Activated T-helper 2 cell treated with anti-CD3 and anti-CD28 coated beads, Interferon-gamma antibody, Interleukin-2, Interleukin-4, amounts not matched to agents 10 μg/mL and 5 μg/mL and 100 μg/mL, durations not matched to agents 14 hours and 24 hours and 36 hours (primary cell): ENCODE data around the gene SSUH2. TPM values are rescaled to one million over a fixed set of nuclear protein-coding genes. Genes with fewer than 3 reads are reported as not detected.
"Not testable (repeated sequence)": the region's sequence is repeated elsewhere in the genome, so short reads cannot be mapped to it uniquely, and the experiment has no call there.

ENCODE experiments used
- DNase-seq: peaks from one replicate; pipeline ENCODE4 v3.0.0; 2021; ENCODE audit warnings: low spot score
- H3K27ac Mint-ChIP-seq: one replicate; pipeline ENCODE4 v1.8.0; 2021; ENCODE audit warnings: mixed read lengths
- H3K27me3 Mint-ChIP-seq: one replicate; pipeline ENCODE4 v1.8.0; 2021; ENCODE audit warnings: low read depth, mixed read lengths
- H3K36me3 Mint-ChIP-seq: one replicate; pipeline ENCODE4 v1.8.0; 2021; ENCODE audit warnings: low read depth, mixed read lengths
- H3K4me1 Mint-ChIP-seq: one replicate; pipeline ENCODE4 v1.8.0; 2021; ENCODE audit warnings: low read depth, mixed read lengths
- H3K4me3 Mint-ChIP-seq: one replicate; pipeline ENCODE4 v1.8.0; 2021; ENCODE audit warnings: low read depth, mild to moderate bottlenecking, moderate library complexity, mixed read lengths
- H3K9me3 Mint-ChIP-seq: one replicate; pipeline ENCODE4 v1.8.0; 2021; ENCODE audit warnings: mixed read lengths
- intact Hi-C: fragments of 100-400 bp; cut with micrococcal nuclease; formaldehyde crosslinking; loops from one replicate; pipeline ENCODE4 v1.15.1; 2023
- total RNA-seq: library from RNA; stranded (reverse); gene quantifications from 2 replicates; pipeline ENCODE4 v1.2.3, GENCODE V29; 2022

Gene SSUH2
- total RNA-seq, 1 donor from 2014 or later, result 0.18 TPM

GRCh38 chr3:8654572-8655329 is 10.2 kb upstream of the SSUH2 start:
- H3K4me3 Mint-ChIP-seq, H3K4me1 Mint-ChIP-seq, H3K27ac Mint-ChIP-seq, H3K36me3 Mint-ChIP-seq, DNase-seq, intact Hi-C loops, H3K9me3 Mint-ChIP-seq: not testable (repeated sequence)
- H3K27me3 Mint-ChIP-seq, result peaks cover 14% of the 10 kb centered on the region

- H3K36me3 Mint-ChIP-seq, result no peaks in the 10 kb centered on the region
- H3K9me3 Mint-ChIP-seq, result no peaks in the 10 kb centered on the region
- no peaks in the 10 kb centered on the region for H3K4me1 Mint-ChIP-seq
- intact Hi-C loops, result no loop called here
- H3K27me3 Mint-ChIP-seq, result peaks cover 8% of the 10 kb centered on the region
- H3K4me3 Mint-ChIP-seq, result no peak overlapping the region
- DNase-seq, result no peak
- H3K27ac Mint-ChIP-seq, result no peak overlapping the region
These were observed 9.3 kb upstream of the SSUH2 start for GRCh38 chr3:8653800-8654408.

- intact Hi-C loops, result no loop called here
- H3K9me3 Mint-ChIP-seq, result no peaks in the 10 kb centered on the region
- no peaks in the 10 kb centered on the region for H3K4me1 Mint-ChIP-seq
- no peak overlapping the region for H3K4me3 Mint-ChIP-seq
- H3K27ac Mint-ChIP-seq, result no peak overlapping the region
- no peaks in the 10 kb centered on the region for H3K36me3 Mint-ChIP-seq
- no peak for DNase-seq
- peaks cover 4% of the 10 kb centered on the region for H3K27me3 Mint-ChIP-seq
These were observed 7.9 kb upstream of the SSUH2 start for GRCh38 chr3:8652324-8652987.

- Mint-ChIP-seq H3K27me3 (no peaks in the 10 kb centered on the region), H3K4me3 (no peak overlapping the region), H3K4me1 (no peaks in the 10 kb centered on the region), H3K27ac (no peak overlapping the region), H3K36me3 (no peaks in the 10 kb centered on the region), H3K9me3 (no peaks in the 10 kb centered on the region)
- DNase-seq, result no peak
- intact Hi-C loops, result no loop called here
These were observed 7.1 kb upstream of the SSUH2 start for GRCh38 chr3:8651418-8652323.

- H3K36me3 Mint-ChIP-seq, result no peaks in the 10 kb centered on the region
- no peak overlapping the region for H3K4me3 Mint-ChIP-seq
- no peak for DNase-seq
- H3K4me1 Mint-ChIP-seq, result no peaks in the 10 kb centered on the region
- no peaks in the 10 kb centered on the region for H3K27me3 Mint-ChIP-seq
- H3K27ac Mint-ChIP-seq, result no peak overlapping the region
- intact Hi-C loops, result no loop called here
- no peaks in the 10 kb centered on the region for H3K9me3 Mint-ChIP-seq
These were observed 6.2 kb upstream of the SSUH2 start for GRCh38 chr3:8650583-8651416.

GRCh38 chr3:8649757-8650156 is 5.2 kb upstream of the SSUH2 start:
- Mint-ChIP-seq H3K27ac (no peak overlapping the region), H3K27me3 (no peaks in the 10 kb centered on the region), H3K9me3 (no peaks in the 10 kb centered on the region), H3K36me3 (no peaks in the 10 kb centered on the region), H3K4me1 (no peaks in the 10 kb centered on the region), H3K4me3 (no peak overlapping the region)
- no peak for DNase-seq
- intact Hi-C loops, result no loop called here

GRCh38 chr3:8648909-8649741 is 4.5 kb upstream of the SSUH2 start:
- Mint-ChIP-seq H3K27me3 (peaks cover 2% of the 10 kb centered on the region), H3K4me3 (no peak overlapping the region), H3K36me3 (no peaks in the 10 kb centered on the region), H3K9me3 (no peaks in the 10 kb centered on the region), H3K4me1 (no peaks in the 10 kb centered on the region), H3K27ac (no peak overlapping the region)
- intact Hi-C loops, result no loop called here
- DNase-seq, result no peak

- Mint-ChIP-seq H3K27ac (no peak overlapping the region), H3K9me3 (no peaks in the 10 kb centered on the region), H3K4me3 (no peak overlapping the region), H3K36me3 (no peaks in the 10 kb centered on the region), H3K4me1 (no peaks in the 10 kb centered on the region), H3K27me3 (peaks cover 9% of the 10 kb centered on the region)
- DNase-seq, result no peak
- intact Hi-C loops, result no loop called here
These were observed 2.8 kb upstream of the SSUH2 start for GRCh38 chr3:8647137-8647985.

GRCh38 chr3:8646313-8646938 is 1.8 kb upstream of the SSUH2 start:
- H3K9me3 Mint-ChIP-seq, result no peaks in the 10 kb centered on the region
- intact Hi-C loops, result no loop called here
- no peaks in the 10 kb centered on the region for H3K36me3 Mint-ChIP-seq
- H3K4me3 Mint-ChIP-seq, result no peak overlapping the region
- H3K4me1 Mint-ChIP-seq, result no peaks in the 10 kb centered on the region
- peaks cover 9% of the 10 kb centered on the region for H3K27me3 Mint-ChIP-seq
- H3K27ac Mint-ChIP-seq, result no peak overlapping the region
- no peak for DNase-seq

GRCh38 chr3:8645712-8646111 is 1.1 kb upstream of the SSUH2 start:
- no peaks in the 10 kb centered on the region for H3K9me3 Mint-ChIP-seq
- no peaks in the 10 kb centered on the region for H3K36me3 Mint-ChIP-seq
- H3K4me1 Mint-ChIP-seq, result no peaks in the 10 kb centered on the region
- intact Hi-C loops, result no loop called here
- no peak overlapping the region for H3K4me3 Mint-ChIP-seq
- no peak overlapping the region for H3K27ac Mint-ChIP-seq
- DNase-seq, result no peak
- H3K27me3 Mint-ChIP-seq, result peaks cover 9% of the 10 kb centered on the region
